IPS DF 4.7 (cell line): ENCODE data around the gene SPATA31E1.
"Not testable (repeated sequence)": the region's sequence is repeated elsewhere in the genome, so short reads cannot be mapped to it uniquely, and the experiment has no call there.

Experiments
- DNase-seq: peaks from one replicate; pipeline ENCODE4 v3.0.0-alpha.2; 2013; ENCODE audit warnings: low spot score; ENCODE audit errors: extremely low read depth

SPATA31E1 gene

GRCh38 chr9:87882627-87883026, at the start of gene SPATA31E1:
SPATA31E1 (plus strand) TSS chr9:87882877; CDS start chr9:87882892, 15 bp downstream.
- DNase-seq: no peak

GRCh38 chr9:87834357-87834756, 48.3 kb upstream of the SPATA31E1 start:
- peak; percentile 25 for DNase-seq

- no peak for DNase-seq
Observed at GRCh38 chr9:87836536-87836935, 46.1 kb upstream of the SPATA31E1 start.

- no peak for DNase-seq
Observed at GRCh38 chr9:87836951-87837705, 45.5 kb upstream of the SPATA31E1 start.

GRCh38 chr9:87840134-87840533, 42.5 kb upstream of the SPATA31E1 start:
- DNase-seq: no peak

GRCh38 chr9:87842878-87843585, 39.6 kb upstream of the SPATA31E1 start:
- DNase-seq: no peak

- DNase-seq: no peak
Observed at GRCh38 chr9:87844506-87844905, 38.2 kb upstream of the SPATA31E1 start.

- DNase-seq: not testable (repeated sequence)
Observed at GRCh38 chr9:87847817-87848216, 34.9 kb upstream of the SPATA31E1 start.

- no peak for DNase-seq
Observed at GRCh38 chr9:87849144-87849758, 33.4 kb upstream of the SPATA31E1 start.

GRCh38 chr9:87850391-87850790, 32.3 kb upstream of the SPATA31E1 start:
- DNase-seq: no peak

GRCh38 chr9:87851186-87851585, 31.5 kb upstream of the SPATA31E1 start:
- DNase-seq: not testable (repeated sequence)

- DNase-seq: no peak
Observed at GRCh38 chr9:87853302-87853701, 29.4 kb upstream of the SPATA31E1 start.

GRCh38 chr9:87853876-87854579, 28.6 kb upstream of the SPATA31E1 start:
- no peak for DNase-seq

GRCh38 chr9:87854580-87854955, 28.1 kb upstream of the SPATA31E1 start:
- no peak for DNase-seq

- DNase-seq: no peak
Observed at GRCh38 chr9:87855061-87855460, 27.6 kb upstream of the SPATA31E1 start.

- DNase-seq: no peak
Observed at GRCh38 chr9:87857141-87857947, 25.3 kb upstream of the SPATA31E1 start.

GRCh38 chr9:87857948-87858335, 24.7 kb upstream of the SPATA31E1 start:
- DNase-seq: no peak

GRCh38 chr9:87859137-87859536, 23.5 kb upstream of the SPATA31E1 start:
- DNase-seq: no peak

GRCh38 chr9:87859786-87860185, 22.9 kb upstream of the SPATA31E1 start:
- DNase-seq: no peak

GRCh38 chr9:87861332-87861731, 21.3 kb upstream of the SPATA31E1 start:
- no peak for DNase-seq
